HEK293 (cell line): Measurements from ENCODE around the gene TOMM40L.

Experiments used
- ZNF660 ChIP-seq: fragments of 450-650 bp; IDR thresholded peaks from 2 replicates; pipeline ENCODE4 v1.5.1; 2018; ENCODE audit warnings: missing biosample characterization, mild to moderate bottlenecking, missing genetic modification characterization
- TF ChIP-seq, protein P1 (sequence below): fragments of 450-650 bp; formaldehyde crosslinking; IDR thresholded peaks from 2 replicates; pipeline ENCODE4 v1.5.1; 2016; ENCODE audit warnings: missing biosample characterization, missing genetic modification characterization

DNA sequence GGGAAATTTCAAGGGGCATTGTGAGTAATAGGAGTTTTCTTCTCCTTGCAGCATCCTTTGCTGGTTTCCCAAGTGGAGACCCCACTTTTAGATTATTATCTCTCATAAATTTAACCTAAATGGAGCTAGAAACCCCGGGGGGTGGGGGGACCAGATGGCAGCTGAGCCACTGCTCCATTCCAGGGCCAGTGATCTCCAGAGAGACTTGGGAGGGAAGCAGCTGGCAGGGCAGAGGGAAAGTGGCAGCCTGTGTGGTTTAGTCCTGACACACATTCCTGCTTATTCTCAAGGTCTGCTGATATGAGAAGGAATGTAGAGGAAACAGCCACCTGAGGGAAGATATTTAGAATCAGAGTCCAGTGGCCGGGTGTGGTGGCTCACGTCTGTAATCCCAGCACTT, 49.0 kb downstream of the TOMM40L start:
- TF ChIP-seq ZNF660 (tag by site-specific recombination): no peak
- TF ChIP-seq, protein P1, sequence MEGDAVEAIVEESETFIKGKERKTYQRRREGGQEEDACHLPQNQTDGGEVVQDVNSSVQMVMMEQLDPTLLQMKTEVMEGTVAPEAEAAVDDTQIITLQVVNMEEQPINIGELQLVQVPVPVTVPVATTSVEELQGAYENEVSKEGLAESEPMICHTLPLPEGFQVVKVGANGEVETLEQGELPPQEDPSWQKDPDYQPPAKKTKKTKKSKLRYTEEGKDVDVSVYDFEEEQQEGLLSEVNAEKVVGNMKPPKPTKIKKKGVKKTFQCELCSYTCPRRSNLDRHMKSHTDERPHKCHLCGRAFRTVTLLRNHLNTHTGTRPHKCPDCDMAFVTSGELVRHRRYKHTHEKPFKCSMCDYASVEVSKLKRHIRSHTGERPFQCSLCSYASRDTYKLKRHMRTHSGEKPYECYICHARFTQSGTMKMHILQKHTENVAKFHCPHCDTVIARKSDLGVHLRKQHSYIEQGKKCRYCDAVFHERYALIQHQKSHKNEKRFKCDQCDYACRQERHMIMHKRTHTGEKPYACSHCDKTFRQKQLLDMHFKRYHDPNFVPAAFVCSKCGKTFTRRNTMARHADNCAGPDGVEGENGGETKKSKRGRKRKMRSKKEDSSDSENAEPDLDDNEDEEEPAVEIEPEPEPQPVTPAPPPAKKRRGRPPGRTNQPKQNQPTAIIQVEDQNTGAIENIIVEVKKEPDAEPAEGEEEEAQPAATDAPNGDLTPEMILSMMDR (tag by site-specific recombination): no peak
